A673 (cell line): ENCODE results near the gene COMMD10.

ENCODE experiments used
- CTCF ChIP-seq: fragments of 300-800, 200-600 bp; sonication (generic); conservative IDR thresholded peaks from 2 replicates; pipeline ENCODE4 v1.5.1; 2017; ENCODE audit warnings: low read depth, mild to moderate bottlenecking, antibody characterized with exemption, low read length, moderate library complexity, mixed read lengths
- EZH2 ChIP-seq: fragments of 200-600 bp; sonication (generic); IDR thresholded peaks from 2 replicates; pipeline ENCODE4 v1.6.1; 2017; ENCODE audit warnings: borderline replicate concordance, low read depth, mild to moderate bottlenecking, mixed read lengths, antibody characterized with exemption, low read length; ENCODE audit not compliant: poor library complexity, severe bottlenecking

GRCh38 chr5:116144991-116145390 is 60.2 kb downstream of the COMMD10 start:
- TF ChIP-seq CTCF (no peak), EZH2 (no peak)
